Measurements from ENCODE around the gene PTK7. TPM values are rescaled to one million over a fixed set of nuclear protein-coding genes. Genes with fewer than 3 reads are reported as not detected.

The PTK7 gene
- total and polyA plus RNA-seq, 2 of the 8 experiments (the other 6 are each of a cell fraction or from before 2014, with no cell fraction given), result 110 to 138 TPM

DNA sequence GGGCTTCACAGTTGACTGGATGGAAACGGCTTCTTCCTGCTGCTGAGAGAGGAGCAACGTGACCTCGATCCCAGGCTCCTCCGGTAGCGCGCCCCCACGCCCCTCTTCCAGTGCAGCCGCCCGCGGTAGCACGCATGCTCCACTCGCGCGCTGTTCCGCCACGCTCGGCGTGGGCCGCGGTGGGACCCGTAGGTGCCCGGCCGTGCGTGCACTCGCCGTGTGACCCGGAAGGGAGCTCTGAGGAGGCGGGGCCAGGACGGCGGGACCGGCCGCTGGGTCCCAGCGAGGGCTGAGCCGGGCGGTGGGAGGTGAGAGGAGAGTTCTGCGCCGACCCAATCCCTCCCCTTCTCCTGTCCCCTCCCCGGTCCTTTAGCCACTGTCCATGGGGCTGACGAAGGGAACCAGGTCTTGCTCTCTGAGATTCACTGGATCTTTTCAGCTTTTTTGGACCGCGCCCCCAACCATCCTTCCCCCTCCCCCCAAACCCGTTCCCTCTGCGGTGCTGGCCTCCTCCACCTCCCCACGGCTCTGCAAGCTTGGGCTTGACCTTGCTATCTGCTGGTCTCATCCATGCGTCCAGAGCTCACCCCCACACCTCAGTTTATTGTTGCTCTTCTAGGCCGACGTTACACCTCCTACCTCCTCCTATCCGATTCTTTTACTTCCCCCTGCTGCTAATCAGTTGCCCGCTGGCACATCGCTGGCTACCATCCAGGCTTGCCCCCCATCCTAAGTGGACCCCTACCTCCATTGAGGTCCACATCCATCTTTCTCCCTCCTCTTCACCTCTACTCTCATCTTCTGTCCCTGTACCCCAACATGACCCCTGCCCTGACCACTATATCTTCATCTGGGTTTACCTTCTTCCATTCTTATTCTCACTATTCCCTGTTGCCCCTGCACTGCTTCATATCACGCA, 106.1 kb downstream of the PTK7 start, which contains the start of gene CUL9 (continued):
- TF ChIP-seq, protein P1, sequence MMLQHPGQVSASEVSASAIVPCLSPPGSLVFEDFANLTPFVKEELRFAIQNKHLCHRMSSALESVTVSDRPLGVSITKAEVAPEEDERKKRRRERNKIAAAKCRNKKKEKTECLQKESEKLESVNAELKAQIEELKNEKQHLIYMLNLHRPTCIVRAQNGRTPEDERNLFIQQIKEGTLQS (IDR thresholded peaks at IDR 0.05; ENCODE audit: insufficient read depth, low read depth, low read length), result no peak
- no peak for TF ChIP-seq NRF1 (IDR thresholded peaks at IDR 0.05; ENCODE audit: low read depth, low read length)
- TF ChIP-seq SIN3A (conservative IDR thresholded peaks at IDR 0.05 in 1 of 2, IDR thresholded peaks at IDR 0.05 in 1 of 2; ENCODE audit: low read depth in 1 of 2, low read length in 2 of 2), result peak; percentile 53 to 81; a peak in 2 of 4 replicates
- TF ChIP-seq CHD2 (IDR thresholded peaks at IDR 0.05; ENCODE audit: low read length), result no peak
- TF ChIP-seq, protein P2, sequence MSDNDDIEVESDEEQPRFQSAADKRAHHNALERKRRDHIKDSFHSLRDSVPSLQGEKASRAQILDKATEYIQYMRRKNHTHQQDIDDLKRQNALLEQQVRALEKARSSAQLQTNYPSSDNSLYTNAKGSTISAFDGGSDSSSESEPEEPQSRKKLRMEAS (IDR thresholded peaks at IDR 0.05), result peak; percentile 78
- TF ChIP-seq SP1 (IDR thresholded peaks at IDR 0.05; ENCODE audit: low read depth, low read length), result no peak
- no peak for TF ChIP-seq TCF12 (IDR thresholded peaks at IDR 0.05; ENCODE audit: low read depth, low read length)
- TF ChIP-seq CHD1 (IDR thresholded peaks at IDR 0.05; ENCODE audit: low read depth, low read length), result no peak
- TF ChIP-seq CTBP2 (IDR thresholded peaks at IDR 0.05; ENCODE audit: borderline replicate concordance, insufficient read depth, insufficient read length, low read length), result no peak
- TF ChIP-seq, protein P3, sequence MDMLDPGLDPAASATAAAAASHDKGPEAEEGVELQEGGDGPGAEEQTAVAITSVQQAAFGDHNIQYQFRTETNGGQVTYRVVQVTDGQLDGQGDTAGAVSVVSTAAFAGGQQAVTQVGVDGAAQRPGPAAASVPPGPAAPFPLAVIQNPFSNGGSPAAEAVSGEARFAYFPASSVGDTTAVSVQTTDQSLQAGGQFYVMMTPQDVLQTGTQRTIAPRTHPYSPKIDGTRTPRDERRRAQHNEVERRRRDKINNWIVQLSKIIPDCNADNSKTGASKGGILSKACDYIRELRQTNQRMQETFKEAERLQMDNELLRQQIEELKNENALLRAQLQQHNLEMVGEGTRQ (IDR thresholded peaks at IDR 0.05; ENCODE audit: low read length), result 0 out of 2 replicates have a peak, but pooled peaks have one; percentile 1
- peak; percentile 74 for TF ChIP-seq TAF7 (optimal IDR thresholded peaks at IDR 0.05; ENCODE audit: borderline replicate concordance, low read depth, low read length)
- TF ChIP-seq PHF8 (conservative IDR thresholded peaks at IDR 0.05; ENCODE audit: low read depth, low read length), result peak; percentile 60
- no peak for TF ChIP-seq BCL11A (IDR thresholded peaks at IDR 0.05; ENCODE audit: low read depth in 2 of 2, low read length in 2 of 2)
- no peak for TF ChIP-seq SIX5 (IDR thresholded peaks at IDR 0.05; ENCODE audit: low read depth, low read length)
- peak; percentile 91; the same call in 1 of the 2 replicates for TF ChIP-seq RBBP5 (IDR thresholded peaks at IDR 0.05; ENCODE audit: borderline replicate concordance, low read depth, low read length)
- no peak for TF ChIP-seq SRF (IDR thresholded peaks at IDR 0.05; ENCODE audit: low read depth, low read length)
- TF ChIP-seq TBP (IDR thresholded peaks at IDR 0.05; ENCODE audit: low read depth, low read length), result peak; percentile 54
- peak; percentile 77 for TF ChIP-seq BACH1 (IDR thresholded peaks at IDR 0.05; ENCODE audit: low read length)
- TF ChIP-seq EGR1 (IDR thresholded peaks at IDR 0.05; ENCODE audit: borderline replicate concordance, low read depth, low read length), result peak; percentile 51; the same call in 1 of the 2 replicates
- TF ChIP-seq JUN (IDR thresholded peaks at IDR 0.05; ENCODE audit: low read depth, low read length), result no peak
- TF ChIP-seq RFX5 (IDR thresholded peaks at IDR 0.05; ENCODE audit: borderline replicate concordance, low read depth, low read length), result no peak
- no peak for TF ChIP-seq MAFK (IDR thresholded peaks at IDR 0.05; ENCODE audit: low read depth, low read length)
